Activated T-cell treated with anti-CD3 and anti-CD28 coated beads for 4 hours (primary cell): ENCODE results near the gene COL1A2.

Experiments
- DNase-seq: peaks from one replicate; pipeline ENCODE4 v3.0.0-alpha.2; 2020

COL1A2 gene

DNA sequence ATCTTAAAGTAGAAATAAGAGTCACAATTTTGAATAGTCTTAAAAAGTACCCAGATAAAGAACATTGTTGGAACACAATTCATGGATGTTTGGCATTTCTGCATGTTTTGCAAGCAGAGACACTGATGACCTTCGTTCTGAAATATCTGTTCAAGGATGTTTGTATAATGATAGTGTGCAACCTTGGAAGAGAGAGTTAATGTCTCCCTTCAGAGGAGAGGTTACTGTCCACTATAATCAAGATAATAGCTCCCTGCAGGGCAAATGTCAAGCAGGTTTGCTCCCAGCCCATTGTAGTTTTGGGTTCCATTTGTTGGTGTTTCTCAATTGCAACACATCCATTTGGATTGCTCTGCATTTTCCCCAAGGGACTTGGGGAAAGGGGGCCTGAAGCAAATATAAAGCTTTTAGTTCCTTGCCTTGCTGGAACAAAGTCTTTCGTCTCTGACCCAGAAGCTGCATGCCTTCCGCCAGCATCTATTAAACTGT lies 45.2 kb downstream of the COL1A2 start:
- DNase-seq = no peak

DNA sequence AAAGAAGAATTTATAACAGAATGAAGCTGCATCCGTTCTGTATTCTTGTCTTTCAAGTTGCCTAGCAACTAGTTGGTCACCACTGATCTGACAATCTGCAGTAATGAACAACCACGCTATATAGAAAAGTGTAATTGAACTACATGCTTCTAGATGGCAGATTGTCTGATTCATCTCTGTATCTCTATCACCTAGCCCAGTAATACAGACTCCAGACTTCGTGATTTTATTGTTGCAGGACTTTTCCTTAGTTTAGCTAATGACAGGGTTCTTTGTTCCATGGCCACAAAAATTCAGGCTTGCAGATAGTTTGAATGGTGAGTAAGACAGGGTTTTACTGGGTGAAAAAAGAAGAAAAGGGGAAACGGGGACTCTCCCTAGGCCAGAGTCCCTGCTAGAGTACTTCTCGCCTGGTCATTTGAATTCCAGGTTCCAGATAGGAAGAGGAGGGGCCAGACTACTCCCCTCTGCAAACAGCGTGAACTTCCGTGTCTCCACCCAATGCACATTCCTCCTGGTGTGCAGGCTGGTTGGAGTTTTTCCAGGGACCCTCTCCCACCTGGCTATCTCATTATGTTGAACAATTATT lies 45.9 kb downstream of the COL1A2 start:
- DNase-seq = no peak

DNA sequence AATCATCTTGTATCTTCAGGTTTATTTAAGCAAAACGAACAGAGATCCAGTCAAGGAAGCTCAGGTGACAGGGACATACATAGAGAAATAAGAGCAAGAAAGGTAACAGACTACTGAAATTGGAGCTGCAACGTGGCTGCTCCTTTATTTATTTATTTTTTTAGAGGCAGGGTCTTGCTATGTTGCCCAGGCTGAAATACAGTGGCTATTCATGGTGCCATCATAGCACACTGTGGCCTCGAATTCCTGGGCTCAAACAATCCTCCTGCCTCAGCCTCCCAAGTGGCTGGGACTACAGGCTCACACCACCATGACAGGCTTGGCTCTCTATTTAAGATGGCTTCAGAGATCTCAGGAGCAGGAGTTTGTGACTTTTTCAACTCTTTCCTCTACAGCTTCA lies 46.4 kb downstream of the COL1A2 start:
- no peak for DNase-seq

DNA sequence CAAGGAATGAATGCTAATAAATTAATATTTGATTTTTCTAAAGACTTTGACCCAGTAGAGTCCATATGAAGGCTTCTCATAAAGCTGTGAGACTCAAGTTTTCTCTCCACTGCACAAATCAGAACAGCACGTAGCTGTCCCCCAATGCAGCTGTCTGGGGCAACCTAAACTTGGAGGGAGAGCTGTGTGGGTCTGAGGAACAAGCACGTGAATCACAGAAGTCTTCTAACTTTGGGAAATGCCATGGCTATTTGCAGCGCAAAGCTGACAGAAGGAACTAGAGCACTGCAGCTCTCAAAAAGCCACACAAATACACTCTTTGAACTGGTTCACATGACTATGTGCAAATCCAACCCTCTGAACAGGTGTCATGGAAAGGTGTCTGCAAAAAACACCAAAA lies 47.9 kb downstream of the COL1A2 start:
- DNase-seq = no peak

DNA sequence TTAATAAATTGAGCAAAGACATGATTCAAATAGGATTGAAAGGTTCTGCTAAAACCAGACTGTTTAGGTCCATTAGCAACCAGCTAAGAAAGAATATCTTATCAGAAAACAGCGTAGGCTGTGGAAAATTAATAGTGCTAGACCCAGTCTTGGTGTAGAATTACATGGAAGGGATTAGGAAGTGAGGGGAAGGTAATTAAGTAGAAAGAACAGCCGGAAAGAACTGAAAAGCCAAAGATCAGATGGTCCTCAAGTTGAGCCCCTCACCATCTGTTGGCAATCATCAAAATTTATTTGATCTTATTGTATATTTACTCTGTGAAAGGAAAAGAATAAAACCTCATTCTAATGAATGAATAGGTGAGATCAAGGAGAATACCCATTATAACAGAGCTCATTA lies 50.1 kb downstream of the COL1A2 start:
- no peak for DNase-seq

DNA sequence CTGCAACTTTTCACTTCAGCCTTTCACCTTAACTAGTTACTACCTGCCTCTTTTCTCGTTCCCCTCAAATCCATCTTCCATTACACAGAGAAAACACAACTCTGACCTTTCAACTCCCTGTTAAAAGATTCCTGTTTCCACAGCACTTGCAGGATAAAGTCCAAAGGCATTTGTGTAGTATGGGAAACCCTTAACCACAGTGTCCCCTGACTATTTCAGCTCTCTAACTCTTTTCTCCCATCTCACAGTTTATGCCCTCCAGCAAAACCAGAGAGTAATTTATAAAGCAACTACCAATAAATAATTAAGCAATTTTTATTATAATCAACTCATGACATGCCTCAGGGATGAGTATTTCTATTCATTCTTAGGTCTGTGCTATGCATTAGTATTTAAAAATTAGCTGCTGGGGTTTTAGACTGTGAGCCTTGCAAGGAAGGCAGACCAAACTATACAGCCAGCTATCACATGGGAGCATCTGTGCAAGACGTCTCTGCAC lies 51.0 kb downstream of the COL1A2 start:
- DNase-seq = no peak

DNA sequence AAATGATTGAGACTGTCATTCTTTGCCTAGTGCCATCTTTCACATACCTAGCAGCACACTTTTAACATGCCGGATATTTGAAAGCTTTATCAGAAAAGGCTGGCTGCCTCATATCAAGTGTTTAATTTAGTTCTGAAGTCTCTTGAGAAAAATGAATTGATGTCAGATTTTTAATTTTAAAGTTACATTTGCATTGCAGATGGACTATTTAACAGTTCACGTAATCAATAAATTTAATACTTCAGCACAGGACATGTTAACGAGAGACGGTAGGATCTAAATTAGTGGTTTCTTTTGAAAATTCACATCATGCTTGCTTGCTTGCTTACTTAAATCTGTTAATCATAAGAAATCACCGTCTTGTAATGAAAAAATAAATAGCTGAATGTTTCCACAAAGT lies 51.6 kb downstream of the COL1A2 start:
- no peak for DNase-seq

DNA sequence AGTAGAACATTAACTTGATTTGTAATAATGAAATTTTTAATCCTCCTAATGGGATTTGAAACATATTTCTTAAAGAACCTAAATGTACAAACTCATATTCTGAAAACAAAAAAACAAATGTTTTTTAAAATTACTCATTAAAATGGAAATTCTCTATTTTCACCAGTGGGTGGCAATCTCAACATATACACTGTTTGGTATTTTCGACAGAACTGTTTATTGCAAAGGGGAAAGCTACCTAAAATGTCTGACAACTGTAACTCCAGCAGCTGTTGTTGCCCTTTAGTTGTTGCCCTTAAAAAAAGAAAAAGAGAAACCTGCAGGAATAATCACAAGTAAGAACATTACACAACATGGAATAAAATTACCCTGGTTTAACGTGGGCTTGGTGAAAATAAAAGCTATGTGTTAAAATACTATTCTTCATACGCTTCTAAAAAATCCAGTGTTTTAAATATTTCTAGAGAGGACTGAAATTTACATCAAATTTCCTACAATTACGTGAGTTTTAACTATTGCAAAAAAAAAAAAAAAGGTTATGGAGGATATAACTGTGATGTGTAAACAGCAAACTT lies 54.5 kb downstream of the COL1A2 start:
- no peak for DNase-seq

DNA sequence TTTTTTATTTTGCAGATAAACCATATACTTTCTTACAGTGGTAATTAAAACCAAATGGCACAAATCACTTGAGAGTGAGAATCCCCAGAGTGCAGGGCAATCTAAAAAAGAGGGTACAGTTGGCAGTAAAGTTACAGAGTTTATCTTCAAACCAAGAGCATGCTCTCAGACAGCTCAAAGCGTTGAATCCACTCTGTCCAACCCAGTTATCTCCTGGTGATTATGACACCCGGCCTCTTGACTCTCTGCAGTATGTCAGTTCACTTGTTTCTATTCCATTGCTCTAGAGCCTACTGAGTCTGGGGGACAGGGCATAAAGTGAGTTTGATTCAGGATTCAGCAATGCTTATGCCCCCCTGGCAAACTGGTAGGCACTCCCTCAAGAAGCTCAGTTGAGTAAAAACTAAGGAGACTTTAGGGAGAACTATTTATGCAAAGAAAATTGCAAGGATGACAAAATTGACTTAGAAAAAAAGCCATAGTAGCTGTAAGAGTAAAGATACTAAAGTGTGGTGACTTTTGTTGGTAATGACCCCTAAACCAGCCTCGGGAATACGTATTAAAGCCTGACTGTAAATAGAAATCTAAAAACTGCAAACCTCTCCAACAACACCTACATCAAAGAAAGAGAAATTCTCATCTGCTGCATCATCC lies 55.5 kb downstream of the COL1A2 start:
- DNase-seq = no peak

DNA sequence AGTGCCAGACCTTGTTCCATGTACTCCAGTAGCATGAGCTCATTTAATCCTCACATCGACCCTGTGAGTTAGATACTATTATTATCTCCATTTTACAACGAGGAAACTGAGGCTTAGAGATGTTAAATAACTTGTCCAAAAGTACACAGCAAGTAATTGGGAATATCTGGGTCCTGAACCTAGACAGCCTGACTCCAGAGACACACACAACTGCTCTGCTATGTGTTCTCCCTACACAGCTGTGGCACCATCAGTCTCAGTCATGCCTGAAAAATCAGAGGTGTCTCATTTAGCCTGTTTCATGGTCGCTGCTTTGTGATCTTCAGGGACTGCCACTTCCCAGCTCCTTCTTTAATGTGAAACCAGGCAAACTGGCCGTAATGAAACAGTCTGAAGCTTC lies 56.5 kb downstream of the COL1A2 start:
- no peak for DNase-seq

DNA sequence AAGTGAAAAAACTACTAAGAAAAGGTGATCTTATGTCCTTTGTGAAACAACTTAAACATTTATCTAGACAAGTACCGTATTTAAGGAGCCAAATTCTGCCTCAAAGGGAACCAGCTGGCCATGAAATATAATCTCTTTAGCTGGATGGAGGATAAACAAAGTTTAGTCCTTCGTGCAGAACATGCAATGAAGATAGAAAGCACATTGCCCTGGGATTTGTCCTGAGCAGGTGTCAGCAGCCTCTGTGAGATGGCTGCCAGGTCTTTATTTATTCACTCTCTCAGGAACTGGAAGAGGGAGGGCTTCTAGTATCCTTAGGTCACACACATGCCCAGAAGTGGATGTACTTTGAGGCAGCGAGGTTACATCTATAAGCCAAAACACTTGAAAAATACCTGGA lies 57.5 kb downstream of the COL1A2 start:
- no peak for DNase-seq

DNA sequence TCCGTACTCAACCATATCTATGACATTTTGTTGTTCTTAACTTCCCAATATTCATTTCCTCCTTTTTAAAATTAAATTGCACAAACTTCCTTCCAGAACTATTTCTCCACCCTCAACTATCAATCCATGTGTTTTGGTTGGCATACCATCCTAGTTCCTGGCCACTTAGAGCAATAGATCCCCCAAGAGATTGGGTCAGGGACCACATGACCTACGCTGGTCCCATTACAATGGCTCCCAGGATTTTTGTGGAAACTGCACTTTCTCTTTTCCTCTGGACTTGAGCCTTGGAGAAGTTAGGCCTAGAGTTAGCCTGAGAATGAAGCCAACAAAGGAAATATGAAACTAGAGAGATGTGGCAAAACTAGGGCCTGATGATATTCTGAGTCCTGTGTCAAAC lies 59.2 kb downstream of the COL1A2 start:
- DNase-seq = no peak

DNA sequence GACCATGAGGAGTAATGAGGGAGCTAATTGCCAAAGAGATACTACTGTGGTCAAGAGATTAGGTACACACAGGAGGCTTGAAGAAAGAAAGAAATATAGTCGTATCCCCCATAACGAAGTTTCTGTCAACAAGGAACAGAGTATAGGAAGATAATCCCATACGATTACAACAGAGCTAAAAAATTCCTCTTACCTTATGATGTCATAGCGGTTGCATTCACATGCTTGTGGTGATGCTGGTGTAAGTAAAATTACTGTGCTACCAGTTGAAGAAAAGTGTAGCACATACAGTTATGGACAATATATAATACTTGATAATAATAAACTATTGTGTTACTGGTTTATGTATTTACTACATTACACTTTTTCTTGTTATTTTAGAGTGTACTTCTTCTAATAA lies 63.3 kb downstream of the COL1A2 start:
- no peak for DNase-seq

DNA sequence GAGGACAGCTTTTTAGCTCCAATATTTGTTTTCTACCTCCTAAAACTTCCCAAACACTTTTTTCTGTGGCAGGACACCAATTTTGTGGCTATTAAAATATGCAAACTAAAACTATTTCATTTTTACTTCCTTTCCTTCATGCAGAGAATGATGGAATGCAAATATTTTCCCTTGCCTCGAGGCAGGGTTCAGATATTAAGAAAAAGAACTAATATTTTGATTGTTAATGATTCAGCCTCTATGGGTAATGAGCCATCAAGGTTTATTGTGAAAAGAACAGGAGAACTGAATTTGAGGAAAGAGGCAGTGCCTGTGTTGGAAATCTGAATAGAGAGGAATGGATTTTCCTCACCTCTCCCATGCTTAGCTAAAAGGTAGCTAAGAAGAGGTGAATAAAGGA lies 71.8 kb downstream of the COL1A2 start:
- DNase-seq = no peak

DNA sequence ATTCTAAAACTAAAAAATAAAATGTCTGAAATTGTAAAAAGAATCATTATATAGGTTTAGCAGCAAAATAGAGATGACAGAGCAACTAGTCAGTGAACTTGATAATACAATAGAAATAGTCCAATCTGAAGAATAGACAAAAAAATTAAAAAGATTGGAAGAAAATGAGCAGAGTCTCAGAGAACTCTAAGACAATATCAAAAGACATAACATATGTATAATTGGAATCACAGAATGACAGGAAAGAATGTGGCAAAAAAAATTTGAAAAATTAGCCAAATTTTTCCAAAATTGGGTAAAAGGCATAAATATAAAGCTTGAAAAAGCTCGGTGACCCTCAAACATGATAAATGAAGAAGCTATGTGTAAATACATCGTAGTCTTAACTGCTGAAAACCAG lies 76.9 kb downstream of the COL1A2 start:
- no peak for DNase-seq

DNA sequence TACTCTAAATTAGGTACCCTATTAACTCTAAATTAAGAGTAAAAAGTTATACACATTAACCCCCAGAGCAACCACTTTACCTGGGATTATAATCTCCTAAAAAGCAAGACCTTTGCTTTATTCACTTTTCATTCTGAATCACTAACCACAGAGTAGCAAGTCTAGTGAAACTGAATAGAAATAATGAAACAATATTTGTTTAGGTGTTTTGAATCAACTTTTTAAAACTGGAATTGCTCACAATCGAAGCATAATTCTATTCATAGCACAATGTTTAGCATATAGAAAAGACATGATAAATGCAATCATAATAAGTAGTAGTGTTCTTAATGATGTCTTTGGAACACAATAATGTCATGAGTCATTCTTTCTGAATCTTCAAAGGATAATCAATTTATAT lies 77.9 kb downstream of the COL1A2 start:
- no peak for DNase-seq

DNA sequence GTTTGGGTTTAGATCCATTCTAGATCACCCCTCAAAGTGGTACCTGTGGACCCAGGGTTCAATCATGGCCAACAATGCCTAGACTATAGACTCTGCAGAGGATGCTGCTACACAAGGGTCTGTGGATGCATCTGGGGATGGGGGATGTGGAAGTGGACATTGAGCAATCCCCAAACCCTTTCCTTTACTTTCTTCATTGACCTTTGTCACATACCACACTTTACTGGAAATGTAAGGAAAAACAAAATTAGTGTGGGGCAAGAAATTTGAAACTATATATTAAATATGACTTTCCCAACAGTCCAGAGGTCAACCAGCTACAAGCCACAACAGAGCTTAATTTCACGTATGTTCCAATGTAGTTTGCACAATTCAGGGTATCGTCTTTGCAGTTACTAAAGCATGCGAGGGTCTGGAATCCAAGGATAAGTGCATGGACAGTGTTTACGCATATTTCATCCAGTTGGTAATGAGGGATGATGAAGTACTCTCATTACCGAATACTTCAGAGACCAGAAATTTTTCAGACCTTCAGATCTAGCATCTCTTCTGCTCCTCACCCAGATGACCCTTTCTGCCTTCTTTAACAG lies 81.7 kb downstream of the COL1A2 start:
- no peak for DNase-seq

DNA sequence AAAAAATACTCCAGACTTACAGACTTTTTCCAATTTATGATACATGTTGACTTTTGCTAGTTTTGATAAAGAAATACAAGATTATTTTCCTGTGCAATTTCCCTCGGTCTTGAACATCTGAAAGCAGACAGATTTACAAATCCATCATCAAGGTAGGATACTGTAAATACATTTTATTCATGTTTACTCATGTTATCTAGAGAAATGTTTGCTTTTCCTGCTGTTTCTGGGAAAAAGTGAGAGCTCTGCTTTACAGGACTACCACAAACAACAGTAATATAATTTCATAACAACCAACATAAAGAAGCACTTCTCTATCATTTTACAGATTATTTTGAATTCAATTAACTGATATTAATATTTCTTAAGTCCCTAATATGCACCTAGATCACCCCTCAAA lies 83.2 kb downstream of the COL1A2 start:
- no peak for DNase-seq

DNA sequence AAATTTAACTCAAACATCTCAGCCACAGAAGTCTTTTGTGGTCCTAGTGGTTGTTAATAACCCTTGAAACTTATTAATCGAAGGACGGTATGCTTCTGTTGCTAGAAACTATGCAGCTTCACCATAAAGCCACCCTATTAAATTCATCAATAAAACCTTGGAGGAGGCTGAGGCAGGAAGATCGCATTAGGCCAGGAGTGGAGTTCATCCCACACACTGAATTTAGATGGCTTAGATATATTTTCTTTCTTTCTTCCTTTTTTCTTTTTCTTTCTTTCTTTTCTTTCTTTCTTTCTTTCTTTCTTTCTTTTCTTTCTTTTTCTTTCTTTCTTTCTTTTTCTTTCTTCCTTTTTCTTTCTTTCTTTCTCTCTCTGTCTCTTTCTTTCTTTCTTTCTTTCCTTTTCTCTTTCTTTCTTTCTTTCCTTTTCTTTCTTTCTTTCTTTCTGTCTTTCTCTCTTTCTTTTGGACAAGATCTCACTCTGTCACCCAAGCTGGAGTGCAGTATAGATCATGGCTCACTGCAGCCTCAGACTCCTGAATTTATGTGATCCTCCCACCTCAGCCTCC lies 84.0 kb downstream of the COL1A2 start:
- DNase-seq = no peak
